B cell (primary cell): Measurements from ENCODE around the gene TET2. TPM values are rescaled to one million over a fixed set of nuclear protein-coding genes. Genes with fewer than 3 reads are reported as not detected.

ENCODE experiments used
- ATAC-seq: fragments of 200-7000 bp; cut with Tn5 transposase; one replicate; pipeline ENCODE4 v1.10.0; 2021; ENCODE audit warnings: low read depth, mild to moderate bottlenecking, moderate number of reproducible peaks, moderate library complexity
- CTCF ChIA-PET: fragments of 350-600 bp; sonication (Branson Sonifier 250); formaldehyde crosslinking; loops from one replicate; lab custom pipeline; 2021; ENCODE audit warnings: antibody characterized with exemption, inconsistent platforms; lab: Charles Lee
- POLR2A ChIA-PET: fragments of 350-600 bp; sonication (Branson Sonifier 250); formaldehyde crosslinking; loops from one replicate; lab custom pipeline; 2021; ENCODE audit warnings: antibody characterized with exemption; lab: Charles Lee
- DNase-seq: peaks from one replicate; pipeline ENCODE4 v3.0.0; 2013
- H2AFZ ChIP-seq: 2 replicates; pipeline ENCODE4 v1.6.1; 2012; ENCODE audit warnings: mild to moderate bottlenecking, low read depth, low read length; ENCODE audit not compliant: insufficient read depth, poor library complexity, severe bottlenecking
- H3K27ac ChIP-seq, 2 donors: 1 replicate in 1 of 2; 2 replicates in 1 of 2; pipeline ENCODE4 v1.5.1; 2012 to 2013; ENCODE audit warnings: low read length in 2 of 2, mild to moderate bottlenecking in 2 of 2, moderate library complexity in 1 of 2
- H3K27me3 ChIP-seq, 4 experiments: fragments of 200-600 bp in 1 of 4; sonication (generic) in 1 of 4; replicated peaks in 1 of 4; 1 replicate in 2 of 4; 2 replicates in 2 of 4; pipeline versions ENCODE4 v1.6.1 to v1.7.0; 2013 to 2016; ENCODE audit warnings: low read length in 3 of 4, mild to moderate bottlenecking in 2 of 4, mixed read lengths in 1 of 4, moderate library complexity in 1 of 4; ENCODE audit not compliant: insufficient read depth in 4 of 4, control insufficient read depth in 3 of 4; ENCODE audit errors: control extremely low read depth in 1 of 4
- H3K36me3 ChIP-seq, 2 experiments: replicated peaks in 1 of 2; 1 replicate in 1 of 2; 2 replicates in 1 of 2; pipeline versions ENCODE4 v1.6.1 to v1.7.1; 2013; ENCODE audit warnings: low read length in 1 of 2; ENCODE audit not compliant: insufficient read depth in 2 of 2, control insufficient read depth in 1 of 2; ENCODE audit errors: control extremely low read depth in 1 of 2, extremely low read depth in 1 of 2
- H3K4me1 ChIP-seq, 2 donors: fragments of 200-600 bp in 1 of 2; sonication (generic) in 1 of 2; 1 replicate in 1 of 2; 2 replicates in 1 of 2; pipeline versions ENCODE4 v1.5.1 to v1.6.1; 2013 to 2017; ENCODE audit warnings: low read length in 2 of 2; ENCODE audit not compliant: control insufficient read depth in 2 of 2, insufficient read depth in 2 of 2
- H3K4me2 ChIP-seq: replicated peaks from 2 replicates; pipeline ENCODE3; 2012; ENCODE audit warnings: mild to moderate bottlenecking, low read depth, low read length; ENCODE audit not compliant: poor library complexity, severe bottlenecking
- H3K4me3 ChIP-seq, 5 experiments: fragments of 200-600 bp in 1 of 5; sonication (generic) in 1 of 5; 1 replicate in 3 of 5; 2 replicates in 2 of 5; pipeline versions ENCODE4 v1.5.1 to v1.7.0; 2011 to 2016; ENCODE audit warnings: low read length in 4 of 5, mild to moderate bottlenecking in 4 of 5, low read depth in 2 of 5, control low read depth in 1 of 5, moderate library complexity in 1 of 5; ENCODE audit not compliant: insufficient read depth in 1 of 5; ENCODE audit errors: control extremely low read depth in 1 of 5, extremely low read depth in 1 of 5
- H3K79me2 ChIP-seq: fragments of 200-600 bp; sonication (generic); one replicate; pipeline ENCODE4 v1.6.0; 2016; ENCODE audit warnings: low read length; ENCODE audit not compliant: control insufficient read depth, insufficient read depth
- H3K9ac ChIP-seq: fragments of 200-600 bp; sonication (generic); 2 replicates; pipeline ENCODE4 v1.6.1; 2017; ENCODE audit warnings: mild to moderate bottlenecking, low read length, moderate library complexity
- H3K9me3 ChIP-seq, 3 donors: one replicate each; pipeline versions ENCODE4 v1.6.1 to v1.7.1; 2013; ENCODE audit warnings: low read length in 2 of 3; ENCODE audit not compliant: control insufficient read depth in 2 of 3, insufficient read depth in 1 of 3; ENCODE audit errors: control extremely low read depth in 1 of 3
- H4K20me1 ChIP-seq: 2 replicates; pipeline ENCODE4 v1.6.0; 2012; ENCODE audit warnings: mild to moderate bottlenecking, low read length; ENCODE audit not compliant: insufficient read depth, control insufficient read depth, poor library complexity, severe bottlenecking
- H3K27ac Mint-ChIP-seq: one replicate; pipeline ENCODE4 v1.8.0; 2021; ENCODE audit warnings: mixed read lengths
- H3K27me3 Mint-ChIP-seq: one replicate; pipeline ENCODE4 v1.8.0; 2021; ENCODE audit warnings: mixed read lengths
- H3K4me1 Mint-ChIP-seq: one replicate; pipeline ENCODE4 v1.8.0; 2021; ENCODE audit warnings: mixed read lengths
- H3K4me3 Mint-ChIP-seq: one replicate; pipeline ENCODE4 v1.8.0; 2021; ENCODE audit warnings: mixed read lengths
- H3K9me3 Mint-ChIP-seq: one replicate; pipeline ENCODE4 v1.8.0; 2022; ENCODE audit warnings: mixed read lengths; ENCODE audit not compliant: insufficient read depth
- CTCF ChIP-seq: fragments of 200-600 bp; IDR thresholded peaks from one replicate; pipeline ENCODE4 v1.8.0; 2022; ENCODE audit warnings: antibody characterized with exemption, mild to moderate bottlenecking
- EZH2 ChIP-seq: IDR thresholded peaks from 2 replicates; pipeline ENCODE4 v1.6.1; 2012; ENCODE audit warnings: borderline replicate concordance, low read depth, mild to moderate bottlenecking, moderate library complexity, low read length; ENCODE audit not compliant: insufficient read depth, poor library complexity, severe bottlenecking
- WGBS: methylation state at CpG from one replicate; pipeline ENCODE4 v1.1.5; 2013; ENCODE audit warnings: missing lambda C conversion rate; ENCODE audit not compliant: insufficient coverage; 5-methylcytosine and 5-hydroxymethylcytosine counted together
- intact Hi-C: fragments of 100-400 bp; cut with micrococcal nuclease; formaldehyde crosslinking; loops from one replicate; pipeline ENCODE4 v1.10.0; 2022
- polyA plus RNA-seq: library from polyadenylated mRNA; depleted of rRNA; stranded (reverse); fragments of >200 nt; gene quantifications from 2 replicates; pipeline ENCODE4 v1.2.3, GENCODE V29; 2012
- total RNA-seq, 2 donors: library from RNA; stranded (reverse); fragments of 120-200 nt in 1 of 2; gene quantifications; 1 replicate in 1 of 2; 2 replicates in 1 of 2; pipeline versions ENCODE4 v1.2.3 to v1.2.4, GENCODE V29; 2013 to 2022

The TET2 gene
- total and polyA plus RNA-seq, 2 donors (not counting 1 experiment from before 2014, with no cell fraction given): 7.1 to 56.8 TPM

- intact Hi-C loops: no loop called here
- ChIA-PET POLR2A (no interaction called here), CTCF (no interaction called here)
- Mint-ChIP-seq H3K27ac (no peak overlapping the region), H3K9me3 (peaks cover 2% of the 10 kb centered on the region), H3K4me1 (peaks cover 3% of the 10 kb centered on the region), H3K27me3 (peaks cover 19% of the 10 kb centered on the region), H3K4me3 (no peak overlapping the region)
- Histone ChIP-seq H3K4me1 (no peaks in the 10 kb centered on the region), H3K79me2 (no peaks in the 10 kb centered on the region), H3K9ac (no peak overlapping the region), H3K4me3 (no peak overlapping the region), H2AFZ (no peak overlapping the region), H3K9me3 (no peaks in the 10 kb centered on the region), H3K36me3 (no peaks in the 10 kb centered on the region), H4K20me1 (no peaks in the 10 kb centered on the region), H3K4me2 (no peak overlapping the region), H3K27ac (no peak overlapping the region), H3K27me3 (no peaks in the 10 kb centered on the region)
- ATAC-seq: no peak
- TF ChIP-seq EZH2 (no peak), CTCF (no peak)
- no peak for DNase-seq
Observed at GRCh38 chr4:105108971-105109370, 37.7 kb upstream of the TET2 start.

GRCh38 chr4:105112274-105112673 is 34.4 kb upstream of the TET2 start:
- no peak overlapping the region for H3K27ac ChIP-seq
- no peak overlapping the region for H2AFZ ChIP-seq
- no peak overlapping the region for H3K4me3 ChIP-seq
- Mint-ChIP-seq H3K4me3 (no peak overlapping the region), H3K4me1 (peaks cover 3% of the 10 kb centered on the region), H3K27me3 (peaks cover 18% of the 10 kb centered on the region), H3K27ac (no peak overlapping the region), H3K9me3 (no peaks in the 10 kb centered on the region)
- no peak for ATAC-seq
- H3K36me3 ChIP-seq: no peaks in the 10 kb centered on the region
- no peak overlapping the region for H3K9ac ChIP-seq
- peaks cover 0 to 1% (median 0%) of the 10 kb centered on the region in 3 donors for H3K9me3 ChIP-seq
- no CpG with 5 or more reads among the region's 1 CpG for WGBS
- no peak overlapping the region for H3K4me2 ChIP-seq
- ChIA-PET CTCF (no interaction called here), POLR2A (no interaction called here)
- intact Hi-C loops: no loop called here
- H4K20me1 ChIP-seq: no peaks in the 10 kb centered on the region
- no peaks in the 10 kb centered on the region for H3K79me2 ChIP-seq
- peaks cover 0 to 2% (median 0%) of the 10 kb centered on the region in 4 experiments for H3K27me3 ChIP-seq
- no peak for DNase-seq
- TF ChIP-seq EZH2 (no peak), CTCF (no peak)
- H3K4me1 ChIP-seq: no peaks in the 10 kb centered on the region
